GM19397 (cell line): ENCODE results near the gene HOXC10.

Experiments
- ATAC-seq: cut with Tn5 transposase; IDR thresholded peaks from one replicate; pipeline ENCODE4 v1.9.1; 2021; ENCODE audit warnings: mild to moderate bottlenecking, moderate library complexity; ENCODE audit not compliant: unreplicated experiment

The HOXC10 gene

GRCh38 chr12:54037360-54038283, 52.7 kb downstream of the HOXC10 start:
- ATAC-seq, result no peak

- ATAC-seq, result no peak
These were observed 53.4 kb downstream of the HOXC10 start for GRCh38 chr12:54038284-54038870.

- ATAC-seq, result no peak
These were observed 54.0 kb downstream of the HOXC10 start for GRCh38 chr12:54038871-54039414.

- ATAC-seq, result no peak
These were observed 54.6 kb downstream of the HOXC10 start for GRCh38 chr12:54039417-54040147.
